Right renal pelvis (tissue), 4 donors: ENCODE measurements around the gene GPRASP1. TPM values are rescaled to one million over a fixed set of nuclear protein-coding genes. Genes with fewer than 3 reads are reported as not detected.

Source experiments
- DNase-seq, 4 donors: peaks; one replicate each; pipeline ENCODE4 v3.0.0-alpha.2; 2013; ENCODE audit warnings: low read depth in 4 of 4, low spot score in 3 of 4, missing footprints in 1 of 4
- polyA plus RNA-seq, 4 donors: library from polyadenylated mRNA; unstranded; fragments of 120-200 nt; gene quantifications; one replicate each; pipeline ENCODE4 v1.2.1, GENCODE V29; 2013; ENCODE audit not compliant: insufficient read length in 4 of 4

Gene GPRASP1
- polyA plus RNA-seq, 4 donors = 10.2 to 14.4 (median 12.1) TPM

DNA sequence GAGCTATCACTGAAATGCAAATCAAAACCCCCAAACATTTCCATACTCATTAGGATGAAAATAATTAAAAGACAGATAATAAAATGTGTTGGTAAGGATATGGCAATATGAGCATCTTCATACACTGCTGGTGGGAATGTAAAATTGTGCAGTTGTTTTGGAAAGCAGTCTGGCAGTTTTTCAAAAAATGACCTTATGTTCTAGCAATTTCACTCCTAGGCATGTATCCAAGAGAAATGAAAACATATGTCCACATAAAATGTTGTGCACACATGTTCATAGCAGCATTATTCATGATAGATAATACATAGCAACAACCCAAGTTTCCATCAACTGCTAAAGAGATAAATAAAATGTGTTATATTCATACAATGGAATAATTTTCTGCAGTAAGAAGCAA lies 46.2 kb downstream of the GPRASP1 start:
- no peak for DNase-seq

Other genes starting within 250 kb of the GPRASP1 start
- 1 to 10 TPM in 2 of 4 donors, under 1 TPM in 2; 0.30 to 1.9 (median 0.92) TPM for gene NXF2B, start 211.5 kb upstream of the GPRASP1 start, polyA plus RNA-seq
- 1 to 10 TPM in 2 of 4 donors, under 1 TPM in 2; 0.58 to 1.2 (median 0.89) TPM for gene TCP11X2, start 179.7 kb upstream of the GPRASP1 start, polyA plus RNA-seq
- 10 to 100 TPM; 62.7 to 74.0 (median 69.3) TPM for gene TMSB15A, start 134.7 kb upstream of the GPRASP1 start, polyA plus RNA-seq
- gene ARMCX5, start 52.0 kb upstream of the GPRASP1 start, polyA plus RNA-seq = 10 to 100 TPM; 14.0 to 17.2 (median 16.3) TPM
- 10 to 100 TPM; 40.2 to 44.7 (median 40.7) TPM for gene GPRASP2, start 61.0 kb downstream of the GPRASP1 start, polyA plus RNA-seq
- gene GPRASP3, start 69.3 kb downstream of the GPRASP1 start, polyA plus RNA-seq = 10 to 100 TPM; 16.7 to 22.5 (median 20.0) TPM